Liver (tissue), 9 donors: ENCODE results near the gene ARHGAP9. TPM values are rescaled to one million over a fixed set of nuclear protein-coding genes. Genes with fewer than 3 reads are reported as not detected.
"Not testable (repeated sequence)": the region's sequence is repeated elsewhere in the genome, so short reads cannot be mapped to it uniquely, and the experiment has no call there.

Experiments used
- DNase-seq: peaks from one replicate; pipeline ENCODE4 v3.0.0-alpha.2; 2017; ENCODE audit warnings: low spot score
- H3K27ac ChIP-seq, 2 donors: one replicate each; pipeline ENCODE4 v1.7.0; 2013; ENCODE audit warnings: inconsistent platforms in 2 of 2, low read length in 2 of 2, control low read depth in 1 of 2, low read depth in 1 of 2, mild to moderate bottlenecking in 1 of 2
- H3K27me3 ChIP-seq, 4 donors: one replicate each; pipeline versions ENCODE4 v1.6.1 to v1.7.0; 2013; ENCODE audit warnings: low read length in 3 of 4, inconsistent platforms in 1 of 4, mild to moderate bottlenecking in 1 of 4, moderate library complexity in 1 of 4; ENCODE audit not compliant: control insufficient read depth in 4 of 4, insufficient read depth in 4 of 4
- H3K36me3 ChIP-seq, 4 donors: one replicate each; pipeline versions ENCODE4 v1.6.1 to v1.7.0; 2013; ENCODE audit warnings: low read length in 3 of 4, mild to moderate bottlenecking in 3 of 4, low read depth in 1 of 4, moderate library complexity in 1 of 4; ENCODE audit not compliant: control insufficient read depth in 4 of 4, insufficient read depth in 3 of 4
- H3K4me1 ChIP-seq, 4 donors: one replicate each; pipeline versions ENCODE4 v1.6.1 to v1.7.0; 2013; ENCODE audit warnings: low read length in 3 of 4, mild to moderate bottlenecking in 3 of 4, moderate library complexity in 1 of 4; ENCODE audit not compliant: control insufficient read depth in 4 of 4, insufficient read depth in 4 of 4
- H3K4me3 ChIP-seq, 3 donors: one replicate each; pipeline versions ENCODE4 v1.6.1 to v1.7.0; 2013; ENCODE audit warnings: low read length in 3 of 3, control low read depth in 1 of 3, low read depth in 1 of 3, mild to moderate bottlenecking in 1 of 3
- H3K9ac ChIP-seq, 2 donors: one replicate each; pipeline ENCODE4 v1.7.0; 2013; ENCODE audit warnings: low read length in 2 of 2, mild to moderate bottlenecking in 2 of 2, moderate library complexity in 2 of 2, control low read depth in 1 of 2, low read depth in 1 of 2
- H3K9me3 ChIP-seq, 4 donors: one replicate each; pipeline versions ENCODE4 v1.6.1 to v1.7.0; 2013; ENCODE audit warnings: low read length in 3 of 4; ENCODE audit not compliant: control insufficient read depth in 4 of 4
- CTCF ChIP-seq: fragments of 150-350 bp; IDR thresholded peaks from 2 replicates; pipeline ENCODE4 v1.5.1; 2017; ENCODE audit warnings: improper control_type of control experiment, low read depth, low read length; ENCODE audit not compliant: missing input control
- EGR1 ChIP-seq, 2 donors: IDR thresholded peaks; 2 replicates each; pipeline ENCODE4 v1.6.1; 2016 to 2018; ENCODE audit warnings: antibody characterized with exemption in 2 of 2, low read depth in 2 of 2
- FOXA2 ChIP-seq: IDR thresholded peaks from 2 replicates; pipeline ENCODE4 v1.6.1; 2016; ENCODE audit warnings: antibody characterized with exemption
- GABPA ChIP-seq, 2 donors: IDR thresholded peaks in 1 of 2; conservative IDR thresholded peaks in 1 of 2; 2 replicates each; pipeline ENCODE4 v1.6.1; 2016; ENCODE audit warnings: antibody characterized with exemption in 2 of 2, mild to moderate bottlenecking in 1 of 2, moderate library complexity in 1 of 2
- HNF4A ChIP-seq, 2 donors: conservative IDR thresholded peaks; 2 replicates each; pipeline ENCODE4 v1.6.1; 2016; ENCODE audit warnings: antibody characterized with exemption in 2 of 2, mild to moderate bottlenecking in 2 of 2
- HNF4G ChIP-seq: IDR thresholded peaks from 2 replicates; pipeline ENCODE4 v1.6.1; 2016; ENCODE audit warnings: antibody characterized with exemption
- JUND ChIP-seq, 2 donors: IDR thresholded peaks; 2 replicates each; pipeline ENCODE4 v1.6.1; 2016; ENCODE audit warnings: antibody characterized with exemption in 2 of 2
- MAX ChIP-seq: IDR thresholded peaks from 2 replicates; pipeline ENCODE4 v1.6.1; 2016; ENCODE audit warnings: antibody characterized with exemption
- RAD21 ChIP-seq, 2 donors: IDR thresholded peaks; 2 replicates each; pipeline ENCODE4 v1.6.1; 2016; ENCODE audit warnings: antibody characterized with exemption in 2 of 2, mild to moderate bottlenecking in 2 of 2
- REST ChIP-seq: IDR thresholded peaks from 2 replicates; pipeline ENCODE4 v1.6.1; 2016; ENCODE audit warnings: antibody characterized with exemption, mild to moderate bottlenecking
- SP1 ChIP-seq: IDR thresholded peaks from 2 replicates; pipeline ENCODE4 v1.6.1; 2018; ENCODE audit warnings: antibody characterized with exemption, mild to moderate bottlenecking
- TAF1 ChIP-seq: conservative IDR thresholded peaks from 2 replicates; pipeline ENCODE4 v1.6.1; 2016; ENCODE audit warnings: antibody characterized with exemption, mild to moderate bottlenecking
- ZBTB33 ChIP-seq: IDR thresholded peaks from 2 replicates; pipeline ENCODE4 v1.6.1; 2016; ENCODE audit warnings: antibody characterized with exemption
- WGBS: extraction: QIAGEN DNeasy Blood & Tissue Kit; methylation state at CpG from one replicate; pipeline ENCODE4 v1.1.7; 2013; 5-methylcytosine and 5-hydroxymethylcytosine counted together
- polyA plus RNA-seq, 2 donors: library from polyadenylated mRNA; stranded (reverse) in 1 of 2; unstranded in 1 of 2; fragments of 200-250 nt in 1 of 2; fragments of >200 nt in 1 of 2; fragmentation: Nextera tagmentation in 1 of 2; extraction: Ambion mirVana in 1 of 2; gene quantifications; one replicate each; pipeline versions ENCODE4 v1.2.1 to v1.2.3, GENCODE V29; 2013 to 2015
- total RNA-seq, 2 donors: library from RNA; depleted of rRNA; stranded (reverse); fragments of >200 nt; gene quantifications; one replicate each; pipeline ENCODE4 v1.2.3, GENCODE V29; 2014
- donor health status: healthy.
- donor health status: healthy.
- donor health status: healthy.
- donor health status: healthy.
- donor health status: healthy.

ARHGAP9 gene
- total and polyA plus RNA-seq, 4 donors, result 3.0 to 12.0 (median 7.1) TPM

GRCh38 chr12:57430112-57430930, 49.3 kb downstream of the ARHGAP9 start (continued):
- TF ChIP-seq EGR1 (IDR thresholded peaks at IDR 0.05; ENCODE audit: low read depth in 2 of 2), result no peak

GRCh38 chr12:57429473-57430111, 50.1 kb downstream of the ARHGAP9 start:
- no peak for DNase-seq
- WGBS, result 32% methylated on average over 9 of the region's 9 CpGs

DNA sequence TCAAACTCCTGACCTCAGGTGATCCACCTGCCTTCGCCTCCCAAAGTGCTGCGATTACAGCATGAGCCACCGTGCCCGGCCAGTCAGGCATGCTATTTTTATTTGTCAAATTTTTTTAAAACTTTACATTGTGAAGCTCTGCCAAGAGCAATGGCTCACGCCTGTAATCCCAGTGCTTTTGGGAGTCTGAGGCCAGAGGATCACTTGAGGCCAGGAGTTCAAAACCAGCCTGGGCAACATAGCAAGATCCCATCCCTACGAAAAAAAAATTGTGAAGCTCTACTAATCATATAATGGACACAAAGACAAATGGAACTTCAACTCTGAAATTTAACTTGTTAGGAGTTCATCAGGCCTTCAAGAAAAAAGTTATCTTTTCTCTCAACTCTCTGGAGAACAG, 50.7 kb downstream of the ARHGAP9 start:
- Histone ChIP-seq H3K36me3 (peaks cover 0 to 3% (median 2%) of the 10 kb centered on the region in 4 donors), H3K27me3 (no peaks in the 10 kb centered on the region), H3K4me1 (peaks cover 0 to 13% (median 0%) of the 10 kb centered on the region in 4 donors), H3K27ac (peak overlapping the region; percentile 98 to 99), H3K9ac (peak overlapping the region; percentile 50 to 96), H3K4me3 (no peak overlapping the region), H3K9me3 (no peaks in the 10 kb centered on the region)
- WGBS, result 85% methylated on average over 6 of the region's 6 CpGs
- TF ChIP-seq JUND (IDR thresholded peaks at IDR 0.05) (no peak), HNF4A (conservative IDR thresholded peaks at IDR 0.05) (no peak), SP1 (no peak), MAX (no peak), GABPA (IDR thresholded peaks at IDR 0.05 in 1 of 2, conservative IDR thresholded peaks at IDR 0.05 in 1 of 2) (no peak), FOXA2 (no peak), REST (no peak), CTCF (no peak), RAD21 (IDR thresholded peaks at IDR 0.05) (no peak), TAF1 (no peak), HNF4G (no peak), ZBTB33 (no peak)
- no peak for DNase-seq

More at GRCh38 chr12:57429473-57430111, 50.1 kb downstream of the ARHGAP9 start:
- TF ChIP-seq GABPA (IDR thresholded peaks at IDR 0.05 in 1 of 2, conservative IDR thresholded peaks at IDR 0.05 in 1 of 2) (no peak), RAD21 (IDR thresholded peaks at IDR 0.05) (no peak), EGR1 (IDR thresholded peaks at IDR 0.05; ENCODE audit: low read depth in 2 of 2) (no peak), ZBTB33 (no peak)
- no peaks in the 10 kb centered on the region for H3K27me3 ChIP-seq
- H3K36me3 ChIP-seq, result peaks cover 0 to 3% (median under 1%) of the 10 kb centered on the region in 4 donors
- H3K4me1 ChIP-seq, result peaks cover 0 to 17% (median 2%) of the 10 kb centered on the region in 4 donors
- peak overlapping the region; percentile 62 to 92 (median 80) for H3K4me3 ChIP-seq
- peak overlapping the region; percentile 98 to 99 for H3K27ac ChIP-seq
- H3K9ac ChIP-seq, result peak overlapping the region; percentile 50 to 96
- no peaks in the 10 kb centered on the region for H3K9me3 ChIP-seq

DNA sequence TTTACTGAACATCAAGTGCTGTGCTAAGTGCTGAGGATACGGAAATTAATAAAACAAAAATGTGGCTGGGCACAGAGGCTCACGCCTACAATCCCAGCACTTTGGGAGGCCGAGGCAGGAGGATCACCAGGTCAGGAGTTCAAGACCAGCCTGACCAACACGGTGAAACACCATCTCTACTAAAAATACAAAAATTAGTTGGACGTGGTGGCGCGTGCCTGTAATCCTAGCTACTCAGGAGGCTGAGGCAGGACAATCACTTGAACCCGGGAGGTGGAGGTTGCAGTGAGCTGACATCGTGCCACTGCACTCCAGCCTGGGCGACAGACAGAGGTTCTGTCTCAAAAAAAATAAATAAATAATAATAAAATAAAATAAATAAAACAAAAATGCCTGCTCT, 52.7 kb downstream of the ARHGAP9 start:
- DNase-seq, H3K27ac ChIP-seq, H3K36me3 ChIP-seq, H3K9ac ChIP-seq, H3K9me3 ChIP-seq, H3K27me3 ChIP-seq, H3K4me3 ChIP-seq: not testable (repeated sequence)
- 97% methylated on average over 10 of the region's 10 CpGs for whole genome bisulfite sequencing
- H3K4me1 ChIP-seq, result peaks cover 0 to 12% (median 1%) of the 10 kb centered on the region in 4 donors
